Motor neuron (in vitro differentiated cells): ENCODE data around the gene PRR19. TPM values are rescaled to one million over a fixed set of nuclear protein-coding genes. Genes with fewer than 3 reads are reported as not detected.

Source experiments
- ATAC-seq, 8 experiments: fragments of 200-7000 bp; cut with Tn5 transposase; replicated peaks in 6 of 8; 2 replicates each; pipeline ENCODE4 v1.8.0; 2021; ENCODE audit warnings: mild to moderate bottlenecking in 8 of 8, moderate library complexity in 8 of 8
- H3K27ac ChIP-seq, 2 donors: fragments of 250-450 bp; sonication (Bioruptor Pico); 2 replicates each; pipeline ENCODE4 v1.9.0; 2021; ENCODE audit warnings: antibody characterized with exemption in 2 of 2, mild to moderate bottlenecking in 2 of 2, moderate library complexity in 1 of 2
- H3K4me1 ChIP-seq, 2 donors: fragments of 250-450 bp; sonication (Bioruptor Pico); replicated peaks in 1 of 2; 2 replicates each; pipeline ENCODE4 v1.6.1; 2021; ENCODE audit warnings: antibody characterized with exemption in 2 of 2, mild to moderate bottlenecking in 2 of 2, moderate library complexity in 1 of 2
- H3K4me3 ChIP-seq, 5 donors: fragments of 250-450 bp; sonication (Bioruptor Pico); 2 replicates each; pipeline ENCODE4 v1.9.0; 2021; ENCODE audit warnings: antibody characterized with exemption in 5 of 5, mild to moderate bottlenecking in 5 of 5, moderate library complexity in 4 of 5
- WGBS, 10 experiments: fragments of 450-650 bp; shearing (Covaris generic); methylation state at CpG; one replicate each; pipeline ENCODE4 v1.0.0; 2022; 5-methylcytosine and 5-hydroxymethylcytosine counted together
- in situ Hi-C, 9 experiments: fragments of 400-800 bp; cut with MboI; loops; one replicate each; pipeline ENCODE4 v1.15.0; 2021; ENCODE audit warnings: low sequenced_read_pairs in 9 of 9, low pct_unique_long_range_greater_than_20kb in 2 of 9; ENCODE audit not compliant: unreplicated experiment in 9 of 9
- total RNA-seq, 8 experiments: library from RNA; unstranded; fragments of 300-600 nt; gene quantifications; 2 replicates each; pipeline versions ENCODE4 v1.2.3 to v1.2.4, GENCODE V29; 2022

PRR19 gene
- total RNA-seq, 8 experiments from 2014 or later = 0.92 to 2.6 (median 1.1) TPM

DNA sequence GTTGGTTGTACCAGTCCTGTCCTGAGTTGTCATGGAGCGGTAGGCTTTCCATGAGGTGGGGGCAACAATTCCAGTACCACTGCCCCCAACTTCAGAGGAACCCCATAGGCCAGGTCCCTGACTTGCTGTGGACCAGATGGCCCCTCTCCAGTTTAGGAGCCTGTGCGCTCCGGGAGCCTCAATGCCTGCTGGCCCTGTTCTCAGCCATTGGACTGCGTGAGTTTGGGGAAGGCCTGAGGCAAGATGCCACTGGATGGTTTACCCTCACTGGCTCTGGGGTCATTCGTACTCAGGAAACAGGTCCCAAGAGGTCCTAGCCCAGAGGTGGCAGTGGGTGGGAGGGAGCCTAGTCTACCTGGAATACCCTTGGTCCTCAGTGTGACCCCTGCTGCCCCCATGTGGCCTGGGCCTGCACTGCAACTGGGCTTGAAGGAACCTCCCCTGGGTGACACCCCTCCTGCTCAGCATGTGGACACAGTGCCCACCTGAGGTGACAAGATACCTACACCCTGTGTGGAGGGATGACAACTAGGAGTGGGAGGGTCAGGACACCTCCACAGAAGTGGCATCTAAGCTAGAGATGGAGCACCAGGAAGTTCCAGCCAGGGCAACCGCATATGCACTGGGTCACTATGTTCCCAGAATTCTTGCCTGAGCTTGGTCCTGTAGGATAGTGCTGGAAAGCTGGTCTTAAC, 6.0 kb upstream of the PRR19 start:
- WGBS, 10 experiments = 43 to 100% (median 100%) methylated on average over 1 to 3 of the region's 6 CpGs; no CpG with 5 or more reads in 5 of the 10 experiments
- peak; percentile 60 to 87 (median 74) for ATAC-seq
- in situ Hi-C loops = no loop called here
- Histone ChIP-seq H3K27ac (no peak overlapping the region), H3K4me1 (no peaks in the 10 kb centered on the region), H3K4me3 (no peak overlapping the region)

DNA sequence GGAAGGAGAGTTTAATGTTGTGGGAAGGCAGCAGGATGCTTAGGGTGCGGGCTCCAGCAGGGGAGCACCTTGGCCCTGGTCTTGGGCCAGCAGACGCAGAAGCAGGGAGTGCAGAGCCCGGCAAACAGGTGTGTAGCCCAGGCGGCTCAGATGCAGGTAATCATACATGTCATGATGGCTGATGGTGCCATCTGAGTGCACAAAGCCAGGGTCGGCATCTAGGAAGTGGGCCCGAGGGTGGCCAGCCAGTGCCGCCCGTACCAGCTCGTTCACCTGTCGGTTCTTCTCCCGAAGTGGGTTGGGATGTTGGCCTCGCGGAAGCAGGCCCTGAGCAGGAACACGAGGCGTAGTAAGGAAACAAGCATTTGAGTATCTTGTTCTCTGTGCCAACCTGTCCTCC, 4.9 kb upstream of the PRR19 start:
- 75 to 96% (median 90%) methylated on average over 1 to 9 of the region's 15 CpGs; no CpG with 5 or more reads in 5 of the 10 experiments for WGBS, 10 experiments
- H3K4me3 ChIP-seq = no peak overlapping the region
- ATAC-seq = no peak
- in situ Hi-C loops = no loop called here
- peaks cover 0 to 6% of the 10 kb centered on the region in 2 donors for H3K4me1 ChIP-seq
- H3K27ac ChIP-seq = no peak overlapping the region

DNA sequence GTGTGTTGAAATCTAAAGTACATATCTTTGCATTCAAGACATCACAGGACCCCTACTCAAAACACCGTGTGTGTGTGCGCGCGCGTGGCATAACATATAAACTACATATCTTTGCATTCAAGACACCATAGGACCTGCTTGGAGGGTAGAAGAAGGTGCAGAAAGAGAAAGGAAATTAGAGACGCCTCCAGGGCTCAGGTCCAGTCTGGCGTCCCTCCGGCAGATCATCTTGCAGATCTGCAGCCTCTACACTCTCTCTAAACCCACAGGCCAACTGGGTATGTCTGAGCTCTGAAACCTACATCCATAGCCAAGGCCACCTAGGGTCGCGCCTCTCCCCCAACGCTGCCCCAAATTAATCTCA, 1.2 kb downstream of the PRR19 start:
- WGBS, 10 experiments = 80 to 90% (median 80%) methylated on average over 1 to 4 of the region's 11 CpGs; no CpG with 5 or more reads in 7 of the 10 experiments
- ATAC-seq = no peak
- peak overlapping the region; percentile 82 to 84 for H3K27ac ChIP-seq
- peaks cover 9 to 13% of the 10 kb centered on the region in 2 donors for H3K4me1 ChIP-seq
- H3K4me3 ChIP-seq = peak overlapping the region; percentile 23 to 86 (median 52)
- in situ Hi-C loops = no loop called here

DNA sequence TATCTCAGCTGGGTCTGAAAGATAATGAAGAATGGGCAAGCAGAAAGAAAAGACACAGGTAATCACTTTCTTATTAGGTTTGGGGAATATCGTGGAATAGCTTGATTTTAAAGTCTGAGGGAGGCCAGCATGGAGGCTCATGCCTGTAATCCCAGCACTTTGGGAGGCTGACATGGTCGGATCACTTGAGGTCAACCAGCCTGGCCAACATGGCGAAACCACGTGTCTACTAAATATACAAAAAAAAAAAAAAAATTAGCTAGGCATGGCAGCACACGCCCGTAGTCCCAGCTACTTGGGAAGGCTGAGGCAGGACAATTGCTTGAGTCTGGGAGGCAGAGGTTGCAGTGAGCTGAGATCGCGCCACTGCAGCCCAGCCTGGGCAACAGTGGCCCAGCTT, 1.9 kb downstream of the PRR19 start:
- no peak overlapping the region for H3K4me3 ChIP-seq
- in situ Hi-C loops = no loop called here
- peaks cover 9 to 13% of the 10 kb centered on the region in 2 donors for H3K4me1 ChIP-seq
- no peak for ATAC-seq
- WGBS, 10 experiments = 50 to 100% (median 95%) methylated on average over 1 to 8 of the region's 8 CpGs
- no peak overlapping the region for H3K27ac ChIP-seq

DNA sequence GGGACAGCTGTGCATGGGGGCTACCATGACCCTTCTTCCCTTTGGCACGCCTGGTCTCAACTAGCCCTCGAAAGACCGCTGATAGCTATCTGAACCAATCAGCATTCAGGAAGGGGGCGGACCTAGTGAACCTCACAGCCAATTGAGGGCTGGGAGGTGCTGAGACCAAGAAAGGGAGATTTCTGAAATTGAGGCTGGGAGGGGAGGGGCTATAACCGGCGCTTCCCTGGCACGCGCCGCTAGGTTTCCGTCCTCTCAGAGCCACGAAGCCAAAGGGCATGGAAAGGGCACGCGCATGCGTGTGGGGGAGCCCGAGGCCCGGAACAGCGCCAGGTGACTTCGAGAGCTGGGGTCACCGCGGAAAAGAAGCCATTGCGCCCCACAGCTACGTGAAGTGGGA, 4.7 kb downstream of the PRR19 start:
- peaks cover 7 to 9% of the 10 kb centered on the region in 2 donors for H3K4me1 ChIP-seq
- in situ Hi-C loops = no loop called here
- no peak overlapping the region for H3K27ac ChIP-seq
- no peak overlapping the region for H3K4me3 ChIP-seq
- WGBS, 10 experiments = 78 to 100% (median 88%) methylated on average over 1 to 8 of the region's 22 CpGs; no CpG with 5 or more reads in 4 of the 10 experiments
- ATAC-seq = no peak

DNA sequence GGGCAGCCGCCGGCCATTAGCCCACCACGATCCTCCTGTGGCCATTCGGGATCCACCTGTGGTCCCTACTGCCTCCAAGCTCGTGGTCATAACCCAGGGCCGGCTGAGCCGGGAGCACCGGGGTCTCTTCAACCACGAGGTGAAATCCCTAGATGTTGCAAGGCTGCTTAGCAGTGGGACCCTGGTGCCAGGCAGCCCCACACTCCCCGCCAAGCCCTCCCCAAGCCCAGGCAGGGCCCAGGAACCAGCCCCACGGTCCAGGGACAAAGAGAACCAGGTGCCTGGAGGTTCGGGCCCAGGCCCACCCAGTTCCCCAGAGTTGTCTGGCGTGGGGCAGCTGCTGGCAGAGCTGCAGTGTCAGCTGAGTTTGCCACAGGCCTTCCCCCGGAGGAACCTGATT, 7.8 kb downstream of the PRR19 start:
- Histone ChIP-seq H3K27ac (no peak overlapping the region), H3K4me1 (peaks cover 0 to 5% of the 10 kb centered on the region in 2 donors), H3K4me3 (no peak overlapping the region)
- in situ Hi-C loops = no loop called here
- 60 to 100% (median 80%) methylated on average over 1 of the region's 14 CpGs; no CpG with 5 or more reads in 6 of the 10 experiments for WGBS, 10 experiments
- ATAC-seq = no peak

DNA sequence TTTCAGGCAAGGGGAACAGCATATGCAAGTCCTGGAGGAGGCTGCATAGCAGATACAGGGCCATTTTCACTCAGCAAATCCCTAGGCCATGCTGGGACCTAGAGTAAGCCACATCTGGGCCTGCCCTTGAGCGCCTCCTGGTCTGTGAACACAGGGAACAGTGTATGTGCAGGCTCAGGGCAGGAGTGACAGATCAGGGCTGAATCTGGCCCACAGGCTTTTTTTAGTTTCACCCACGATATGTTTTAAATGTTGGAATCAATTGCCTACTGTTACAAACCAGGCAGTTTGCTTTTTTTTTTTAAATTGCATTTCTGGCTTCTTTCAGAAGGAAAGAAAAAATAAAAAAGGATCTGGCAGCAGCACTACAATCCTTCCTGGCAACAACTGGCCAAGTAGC, 9.7 kb downstream of the PRR19 start:
- in situ Hi-C loops = no loop called here
- no peak for ATAC-seq
- Histone ChIP-seq H3K4me1 (peaks cover 5 to 10% of the 10 kb centered on the region in 2 donors), H3K4me3 (no peak overlapping the region), H3K27ac (no peak overlapping the region)
- WGBS, 10 experiments = 14 to 90% (median 60%) methylated on average over 1 to 2 of the region's 2 CpGs; no CpG with 5 or more reads in 1 of the 10 experiments

DNA sequence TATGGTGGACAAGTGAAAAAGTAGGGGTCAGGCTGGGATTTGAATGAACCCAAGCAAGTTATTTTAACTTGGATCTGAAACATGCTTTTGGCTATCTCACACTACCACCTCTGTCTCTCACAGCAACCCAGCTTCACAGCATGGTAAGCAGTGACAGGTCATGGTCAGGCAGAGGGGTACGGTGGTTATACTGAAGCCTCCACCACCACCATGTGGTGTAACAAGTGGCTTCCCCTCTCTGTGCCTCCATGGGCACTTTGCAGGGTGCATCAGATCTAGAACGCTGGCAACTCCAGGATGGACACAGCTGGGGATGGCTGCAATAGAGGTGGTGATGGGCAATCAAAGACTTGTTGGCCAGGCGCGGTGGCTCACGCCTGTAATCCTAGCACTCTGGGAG, 10.4 kb downstream of the PRR19 start:
- H3K27ac ChIP-seq = no peak overlapping the region
- H3K4me1 ChIP-seq = peaks cover 7 to 11% of the 10 kb centered on the region in 2 donors
- no peak for ATAC-seq
- in situ Hi-C loops = no loop called here
- H3K4me3 ChIP-seq = no peak overlapping the region
- WGBS, 10 experiments = 80 to 100% (median 88%) methylated on average over 1 to 3 of the region's 5 CpGs; no CpG with 5 or more reads in 4 of the 10 experiments

DNA sequence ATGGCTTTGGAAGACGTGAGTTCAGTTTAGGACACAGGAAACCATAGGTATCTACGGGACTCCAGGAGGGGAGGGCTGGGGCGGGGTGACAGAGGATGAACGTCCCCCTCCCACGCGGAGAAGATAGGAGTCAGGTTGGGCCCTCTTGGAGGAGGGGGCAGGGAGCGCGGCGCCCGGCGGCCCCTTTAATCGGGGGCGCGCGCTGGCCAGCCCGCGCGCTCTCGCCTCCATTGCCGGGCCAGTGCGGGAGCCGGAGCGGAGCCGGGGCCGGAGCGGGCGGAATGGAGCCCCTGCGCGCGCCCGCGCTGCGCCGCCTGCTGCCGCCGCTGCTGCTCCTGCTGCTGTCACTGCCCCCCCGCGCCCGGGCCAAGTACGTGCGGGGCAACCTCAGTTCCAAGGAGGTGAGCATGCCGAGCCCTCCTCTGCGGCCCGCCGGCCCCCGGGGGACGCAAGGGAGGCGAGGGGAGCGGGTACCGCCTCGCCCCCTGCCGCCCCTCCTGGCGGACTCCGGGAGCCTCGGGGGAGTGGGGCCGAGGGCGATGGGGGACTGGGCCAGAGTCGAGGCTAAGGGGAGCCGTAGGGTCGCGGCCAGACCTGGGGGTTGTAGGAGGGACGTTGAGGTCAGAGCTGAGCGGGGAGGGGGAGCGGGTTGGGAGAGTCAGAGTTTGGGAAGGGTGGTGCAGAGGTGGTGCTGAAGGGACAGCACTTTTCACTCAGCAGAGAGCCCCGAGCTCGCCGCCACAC, 11.3 kb downstream of the PRR19 start, which contains the start of gene TMEM145:
Gene TMEM145 (plus strand): TSS at position 214 of the 744 bp plus-strand sequence. CDS start 68 bp downstream, at position 282.
- peak within 1 kb of the TSS; percentile 36 to 54 (median 46) for H3K4me3 ChIP-seq
- H3K27ac ChIP-seq = no peak within 1 kb of the TSS
- peak; percentile 88 to 94 (median 92) for ATAC-seq
- H3K4me1 ChIP-seq = peaks cover 7 to 11% of the 10 kb centered on the region in 2 donors
- in situ Hi-C loops = no loop called here
- 0% methylated on average over 1 of the region's 67 CpGs; no CpG with 5 or more reads in 9 of the 10 experiments for WGBS, 10 experiments

DNA sequence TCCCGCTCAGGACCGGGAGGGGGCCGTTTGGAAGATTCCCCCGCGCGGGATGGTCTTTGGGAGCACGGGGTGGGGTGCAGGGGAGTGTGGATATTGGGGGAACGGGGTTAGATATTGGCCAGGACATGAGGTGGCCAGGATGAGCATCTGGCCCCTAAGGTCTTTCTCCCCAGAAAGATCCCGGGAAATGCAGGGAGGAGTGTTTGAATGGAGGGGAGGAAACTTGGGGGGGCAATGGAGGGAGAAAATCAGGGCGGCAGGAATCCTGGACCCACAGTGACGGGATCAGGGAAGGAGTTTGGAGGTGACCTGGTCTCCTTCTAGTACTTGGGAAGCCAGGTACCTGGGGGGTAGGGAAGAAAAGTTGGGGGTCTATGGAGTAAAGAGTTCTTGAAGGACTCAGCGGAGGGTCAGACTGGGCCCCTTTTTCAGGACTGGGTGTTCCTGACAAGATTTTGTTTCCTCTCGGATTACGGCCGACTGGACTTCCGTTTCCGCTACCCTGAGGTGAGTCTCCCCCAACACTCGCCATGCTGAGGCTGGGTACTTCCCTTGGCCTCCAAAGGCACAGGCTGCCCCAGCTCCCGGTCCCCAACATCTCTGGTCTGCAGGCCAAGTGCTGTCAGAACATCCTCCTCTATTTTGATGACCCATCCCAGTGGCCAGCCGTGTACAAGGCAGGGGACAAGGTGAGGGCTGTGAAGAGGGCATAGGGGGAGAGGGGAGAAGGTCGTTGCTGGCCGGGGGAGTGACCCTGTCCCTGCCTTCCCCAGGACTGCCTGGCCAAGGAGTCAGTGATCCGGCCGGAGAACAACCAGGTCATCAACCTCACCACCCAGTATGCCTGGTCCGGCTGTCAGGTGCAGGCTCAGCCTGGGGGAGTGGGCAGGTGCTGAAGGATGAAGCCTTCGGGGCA, 12.2 kb downstream of the PRR19 start:
- 80% methylated on average over 1 to 2 of the region's 26 CpGs; no CpG with 5 or more reads in 8 of the 10 experiments for WGBS, 10 experiments

DNA sequence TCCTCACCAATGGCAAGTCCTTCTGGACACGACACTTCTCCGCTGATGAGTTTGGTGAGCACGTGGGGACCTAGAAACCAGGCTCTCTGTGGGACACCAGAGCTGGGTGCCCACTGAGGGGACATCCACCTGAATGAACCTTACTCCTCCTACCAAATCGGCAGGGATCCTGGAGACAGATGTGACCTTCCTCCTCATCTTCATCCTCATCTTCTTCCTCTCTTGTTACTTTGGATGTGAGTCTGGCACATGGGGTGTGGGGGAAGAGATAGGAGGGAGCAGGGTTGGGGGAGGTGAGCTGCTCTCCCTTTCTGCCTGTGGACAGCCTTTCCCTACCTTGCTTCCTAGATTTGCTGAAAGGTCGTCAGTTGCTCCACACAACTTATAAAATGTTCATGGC, 13.1 kb downstream of the PRR19 start:
- in situ Hi-C loops = no loop called here
- Histone ChIP-seq H3K4me1 (peaks cover 7 to 11% of the 10 kb centered on the region in 2 donors), H3K4me3 (no peak overlapping the region), H3K27ac (no peak overlapping the region)
- WGBS, 10 experiments = 77% methylated on average over 4 of the region's 5 CpGs; no CpG with 5 or more reads in 9 of the 10 experiments
- ATAC-seq = no peak

More for the DNA sequence above, 12.2 kb downstream of the PRR19 start:
- peak overlapping the region; percentile 36 to 54 (median 46) for H3K4me3 ChIP-seq
- in situ Hi-C loops = no loop called here
- no peak overlapping the region for H3K27ac ChIP-seq
- ATAC-seq = no peak
- H3K4me1 ChIP-seq = peaks cover 7 to 11% of the 10 kb centered on the region in 2 donors
